Activated CD4-positive, alpha-beta T cell treated with anti-CD3 and anti-CD28 coated beads, Interleukin-2, Interleukin-6, amounts not matched to agents 100 ng/mL and 50 ng/mL, durations not matched to agents 16 hours and 8 hours (primary cell): ENCODE data around the gene PITX1.

Experiments
- DNase-seq: peaks from one replicate; pipeline ENCODE4 v3.0.0-alpha.2; 2020

The PITX1 gene

DNA sequence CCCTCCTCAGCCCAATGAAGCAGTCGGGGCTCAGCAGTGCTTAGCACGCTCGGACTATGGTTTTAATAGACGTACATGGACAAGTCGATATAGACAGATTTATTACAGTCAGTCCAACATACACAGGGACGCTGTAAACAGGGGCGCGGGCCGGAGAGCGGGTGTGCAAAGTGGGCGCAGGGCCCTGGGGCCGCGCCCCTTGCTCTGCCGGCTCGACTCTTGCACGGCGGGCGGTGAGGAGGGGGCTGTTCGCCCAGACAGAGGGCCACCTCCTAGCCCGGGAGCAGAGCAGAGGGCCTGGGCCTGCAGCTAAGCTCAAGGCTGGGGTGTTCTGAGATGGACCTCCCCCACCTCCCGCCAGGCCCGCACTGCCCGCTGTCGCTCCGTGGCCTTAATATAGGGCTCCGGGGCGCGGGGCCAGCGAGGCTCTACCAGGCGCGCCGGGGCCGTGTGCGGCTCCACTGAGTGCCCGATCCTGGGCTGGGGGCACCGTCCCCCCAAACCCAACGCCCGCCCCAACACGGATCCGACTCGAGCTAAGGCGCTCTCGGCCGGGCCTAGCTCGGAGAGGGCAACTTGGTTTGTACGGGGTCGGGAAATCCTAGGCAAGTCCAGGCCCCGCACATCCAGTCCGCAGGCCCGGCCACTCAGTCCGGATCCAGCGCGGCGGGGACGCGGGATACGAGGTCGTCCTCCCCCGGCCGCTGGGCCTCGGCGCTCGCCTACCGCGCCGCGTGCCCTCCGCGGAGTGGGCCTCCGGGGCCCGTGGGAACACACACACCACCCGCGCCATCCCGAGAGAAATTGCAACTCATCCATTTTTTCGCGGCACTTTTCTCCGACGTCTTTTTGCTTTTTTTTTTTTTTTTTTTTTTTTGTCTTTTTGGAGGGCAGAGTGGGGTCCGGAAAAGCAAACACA lies 6.1 kb downstream of the PITX1 start:
- no peak for DNase-seq

DNA sequence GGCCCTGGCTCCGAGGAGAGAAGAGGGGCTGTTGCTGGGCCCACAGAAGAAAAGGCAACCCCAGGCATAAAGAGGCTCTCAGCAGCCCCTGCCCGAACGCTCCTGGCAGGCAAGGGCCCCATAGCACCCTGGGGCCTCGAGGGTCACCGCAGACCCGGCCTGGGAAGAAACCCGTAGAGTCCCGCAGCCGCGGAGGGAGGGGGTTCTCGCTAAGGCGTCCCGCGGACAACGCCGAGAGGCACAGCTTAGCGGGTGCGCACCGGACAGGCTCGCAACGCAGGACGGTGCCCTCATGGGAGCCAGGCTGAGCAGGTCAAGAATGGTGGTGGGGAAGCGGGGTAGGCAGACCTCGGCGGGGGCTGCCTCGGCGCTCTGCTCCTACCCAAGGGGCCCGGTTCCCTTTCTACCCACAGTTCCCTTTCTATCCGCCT lies 6.7 kb downstream of the PITX1 start:
- DNase-seq: no peak

GRCh38 chr5:135026645-135027265 lies 7.3 kb downstream of the PITX1 start:
- DNase-seq: no peak

DNA sequence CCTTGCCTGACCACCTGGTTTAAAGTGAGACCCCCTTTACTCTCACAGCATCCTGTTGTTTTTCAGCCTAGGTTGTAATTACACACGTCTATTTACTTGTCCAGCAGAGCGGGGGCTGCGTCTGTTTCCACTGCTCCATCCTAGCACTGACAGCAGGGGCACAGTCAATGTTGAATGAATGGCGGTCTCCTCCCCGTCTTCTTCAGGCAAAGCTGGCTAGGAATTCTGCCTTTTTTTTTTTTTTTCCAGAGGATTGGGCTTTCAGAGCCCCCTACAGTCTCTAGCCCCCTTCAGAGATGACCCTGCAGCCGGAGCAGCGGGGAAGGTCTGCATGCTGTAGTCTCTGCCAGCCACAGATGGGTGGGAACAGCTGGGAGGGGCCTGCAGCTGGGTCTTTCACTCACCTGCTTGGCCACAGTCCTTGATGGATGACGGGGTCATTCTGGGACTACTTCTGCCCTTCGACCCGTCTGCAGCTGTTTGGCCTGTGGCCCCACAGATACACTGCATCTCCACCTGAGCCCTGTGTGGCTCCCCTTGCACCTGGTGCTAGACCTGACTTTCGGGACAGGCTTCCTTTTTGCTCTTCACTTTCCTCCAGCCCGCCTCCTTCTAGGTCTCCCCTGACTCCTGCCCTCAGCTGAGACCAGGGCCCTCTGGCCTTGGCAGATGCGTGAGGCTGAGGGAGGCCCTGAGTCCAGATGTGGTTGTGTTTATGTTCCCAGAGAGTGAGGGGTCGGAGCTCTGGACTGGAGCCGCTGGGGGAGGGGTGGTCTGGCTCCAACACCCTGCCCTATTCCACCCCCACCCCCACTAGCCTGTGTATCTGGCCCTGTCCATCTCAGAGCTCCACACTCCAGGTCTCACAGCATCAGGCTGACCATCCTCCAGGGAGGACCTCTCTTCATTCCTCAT lies 8.0 kb downstream of the PITX1 start:
- no peak for DNase-seq

GRCh38 chr5:135024956-135025729 lies 8.9 kb downstream of the PITX1 start:
- DNase-seq: no peak

- DNase-seq: no peak
Observed at GRCh38 chr5:135020111-135020895, 13.7 kb downstream of the PITX1 start.

GRCh38 chr5:135019314-135019713 lies 14.7 kb downstream of the PITX1 start:
- no peak for DNase-seq

GRCh38 chr5:135018457-135018856 lies 15.6 kb downstream of the PITX1 start:
- no peak for DNase-seq

- DNase-seq: no peak
Observed at GRCh38 chr5:135016861-135017290, 17.2 kb downstream of the PITX1 start.

DNA sequence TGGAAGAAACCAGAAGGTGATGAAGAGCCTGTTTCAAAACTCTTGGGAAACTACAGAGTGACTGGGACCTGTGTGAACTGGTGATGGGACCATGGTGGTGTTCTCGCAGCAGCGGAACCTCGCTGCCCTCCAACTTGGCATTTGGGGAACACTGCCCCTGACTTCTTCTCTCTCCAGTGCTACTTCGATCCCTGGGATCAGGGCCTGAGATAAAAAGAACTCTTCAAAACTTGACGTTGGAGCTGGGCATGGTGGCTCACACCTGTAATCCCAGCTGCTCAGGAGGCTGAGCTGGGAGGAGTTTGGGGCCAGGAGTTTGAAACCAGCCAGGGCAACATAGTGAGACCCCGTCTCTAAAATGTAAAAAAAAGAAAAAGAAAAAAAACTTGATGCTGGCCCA lies 18.1 kb downstream of the PITX1 start:
- DNase-seq: no peak

DNA sequence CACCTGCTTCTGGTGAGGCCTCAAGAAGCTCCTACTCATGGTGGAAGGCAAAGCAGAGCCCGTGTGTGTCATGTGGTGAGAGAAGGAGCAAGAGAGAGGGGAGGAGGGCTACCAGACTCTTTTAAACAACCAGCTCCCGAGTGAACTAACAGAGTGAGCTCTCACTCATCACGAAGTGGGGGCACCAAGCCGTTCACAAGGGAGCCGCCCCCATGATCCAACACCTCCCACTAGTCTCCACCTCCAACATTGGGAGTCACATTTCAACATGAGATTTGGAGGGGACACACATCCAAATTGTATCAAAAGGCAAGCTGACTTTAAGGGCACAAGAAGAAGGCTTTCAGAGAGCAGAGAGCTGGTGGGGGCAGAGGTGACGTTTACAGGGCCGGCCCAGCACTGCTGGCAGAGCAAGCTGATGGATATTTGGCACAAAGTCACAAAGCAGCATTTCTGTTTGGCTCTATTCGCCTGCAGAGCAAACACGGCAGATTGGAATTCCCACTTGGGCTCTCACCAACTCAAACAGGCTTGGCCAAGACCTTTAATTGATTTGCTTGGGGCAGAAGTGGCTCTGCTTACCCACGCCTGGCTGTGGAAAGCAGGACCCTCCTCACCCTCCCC lies 20.0 kb downstream of the PITX1 start:
- DNase-seq: no peak

DNA sequence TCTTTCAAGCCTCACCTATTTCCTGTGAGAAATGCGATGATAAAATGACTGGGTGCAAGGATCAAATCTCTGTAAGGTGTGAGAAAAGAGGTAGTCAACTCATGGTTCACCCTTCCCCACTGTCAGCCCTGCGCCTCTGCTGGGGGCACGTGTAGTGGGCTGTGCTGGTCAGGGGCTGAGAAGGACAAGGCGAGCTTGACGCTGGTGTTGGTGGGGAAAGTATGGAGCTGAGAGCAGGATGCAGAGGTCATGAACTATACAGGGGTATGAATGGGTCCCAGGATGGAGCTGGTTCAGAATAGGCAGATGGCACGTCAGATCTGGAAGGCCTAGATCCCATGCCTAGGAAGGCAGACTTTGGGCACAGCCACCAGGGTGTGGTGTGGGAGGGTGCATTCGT lies 20.6 kb downstream of the PITX1 start:
- no peak for DNase-seq

- DNase-seq: no peak
Observed at GRCh38 chr5:135012951-135013391, 21.1 kb downstream of the PITX1 start.

DNA sequence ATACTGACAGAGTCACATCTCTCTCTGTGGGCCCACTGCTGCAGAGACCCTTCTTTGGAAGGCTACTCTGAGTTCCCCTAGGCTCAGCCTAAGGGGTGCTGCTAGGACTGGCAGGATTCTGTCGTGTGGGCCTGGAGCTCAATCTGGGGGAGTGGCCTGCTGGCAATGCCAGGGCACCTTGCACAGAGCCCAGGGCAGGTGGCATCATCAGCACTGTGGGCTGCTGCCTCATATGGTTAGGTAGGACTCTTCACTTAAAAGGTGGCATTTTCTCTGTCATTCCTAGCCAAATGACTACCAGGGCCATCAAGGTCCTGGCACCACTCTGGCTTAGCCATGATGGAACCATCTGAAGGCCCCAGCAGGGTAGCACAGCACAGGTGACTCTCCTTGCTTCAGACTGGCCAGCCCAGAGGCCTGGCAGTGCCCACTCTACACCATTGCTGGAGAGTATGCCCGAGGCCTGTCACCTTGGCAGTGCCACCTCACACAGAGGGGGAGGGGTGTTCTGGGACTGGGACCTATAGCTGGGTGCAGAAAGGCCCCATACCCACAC lies 21.9 kb downstream of the PITX1 start:
- DNase-seq: no peak

DNA sequence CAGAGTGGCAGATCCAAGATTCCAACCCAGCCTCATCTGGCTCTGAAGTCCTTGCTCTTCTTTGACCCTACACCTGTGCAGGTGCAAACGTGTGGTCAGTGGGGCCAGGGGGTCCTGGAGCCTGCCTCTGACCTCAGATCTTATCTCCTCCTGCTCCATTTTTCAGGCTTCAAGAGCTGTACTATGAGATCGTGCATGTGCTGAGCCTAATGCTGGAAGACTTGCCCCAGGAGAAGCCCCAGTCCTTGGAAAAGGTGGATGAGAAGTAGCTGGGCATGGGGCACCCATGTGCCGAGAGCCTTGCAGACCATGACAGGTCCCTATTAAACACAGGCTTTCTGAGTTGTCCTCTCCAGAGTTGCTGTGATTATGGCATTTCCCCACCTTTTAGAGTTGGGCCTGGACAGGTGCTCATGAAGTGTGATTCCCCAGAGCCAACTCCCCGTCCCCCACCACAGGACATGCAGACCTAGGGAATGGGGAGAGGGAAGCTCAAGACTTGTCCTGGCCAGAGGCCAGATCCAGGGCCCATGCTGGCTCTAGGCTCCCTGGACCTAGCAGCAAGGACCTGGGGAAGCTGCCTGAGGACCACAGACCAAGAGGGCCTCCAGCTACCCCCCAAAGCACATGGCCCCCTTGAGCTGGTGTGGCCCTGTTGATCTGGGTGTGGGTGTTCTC lies 22.5 kb downstream of the PITX1 start:
- no peak for DNase-seq

DNA sequence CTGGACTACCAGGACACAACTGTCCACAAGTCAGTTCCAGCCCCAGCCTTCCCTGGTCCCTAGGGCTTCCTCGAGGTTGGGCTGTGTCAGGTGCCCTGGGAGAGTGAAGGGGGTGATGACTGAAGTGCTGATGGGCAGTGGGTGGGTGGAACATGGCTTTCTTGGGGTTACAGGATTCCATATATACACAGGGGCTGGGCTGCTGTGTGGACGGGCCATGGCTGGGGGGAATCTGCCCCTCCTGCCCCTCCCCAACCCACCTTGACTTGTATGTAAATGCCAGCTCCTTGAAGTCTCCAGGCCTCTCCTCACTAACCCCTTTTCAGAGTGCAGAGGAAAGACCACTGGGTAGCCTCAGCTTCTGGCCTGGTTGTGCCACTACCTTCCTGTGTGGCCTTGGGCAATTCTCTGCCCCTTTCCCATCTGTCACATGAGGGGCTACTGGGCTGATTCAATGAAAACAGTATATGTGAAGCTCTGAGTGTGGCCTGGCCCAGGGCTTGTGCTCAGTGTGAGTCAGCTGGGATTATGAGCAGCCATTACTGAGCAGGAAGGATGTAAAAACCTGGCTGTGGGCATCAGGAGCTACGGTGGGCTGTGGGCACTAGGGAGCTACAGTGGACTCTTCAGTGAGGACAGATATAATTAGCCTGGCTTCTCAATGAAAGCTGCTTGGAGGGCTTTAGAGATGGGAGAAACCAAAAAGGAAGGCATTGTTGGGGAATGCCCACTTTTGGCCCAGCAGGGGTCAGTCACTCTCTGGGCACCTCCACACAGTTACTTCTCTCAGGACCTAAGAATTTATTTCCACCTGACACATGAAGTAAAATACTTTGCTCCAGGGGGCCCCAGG lies 23.3 kb downstream of the PITX1 start:
- no peak for DNase-seq

GRCh38 chr5:135009736-135010501 lies 24.1 kb downstream of the PITX1 start:
- DNase-seq: no peak
